ENCODE data around the gene FANCE. TPM values are rescaled to one million over a fixed set of nuclear protein-coding genes. Genes with fewer than 3 reads are reported as not detected.
A peak's percentile ranks its signal among the peaks of the same experiment; 100 is the strongest.

Gene FANCE
- total RNA-seq, 1 experiment from 2014 or later: 6.9 TPM

- H3K4me3 ChIP-seq: peak overlapping the region; percentile 61
- 0 out of 2 replicates have a peak, but pooled peaks cover 3% of the 10 kb centered on the region for H3F3A ChIP-seq (ENCODE audit: insufficient read depth, low read depth)
- H3K27ac ChIP-seq: no peak overlapping the region
- H3K9me2 ChIP-seq (ENCODE audit: insufficient read depth): no peaks in the 10 kb centered on the region
- peak overlapping the region; percentile 92 for H3K4me2 ChIP-seq
- peaks cover 18% of the 10 kb centered on the region; the same call in 1 of the 2 replicates for H4K20me1 ChIP-seq (ENCODE audit: insufficient read depth)
- CTCF ChIA-PET: no interaction called here
- H3K9me3 ChIP-seq (ENCODE audit: insufficient read depth, low read depth): no peaks in the 10 kb centered on the region
- intact Hi-C loops (cut with micrococcal nuclease; ENCODE audit: unreplicated experiment): loop anchor here (2.0 kb wide), 1 partner anchor 25 kb away; no protein-coding TSS in a partner anchor
- H3K36me3 ChIP-seq (ENCODE audit: low read depth): no peaks in the 10 kb centered on the region
- peaks cover 76% of the 10 kb centered on the region for H3K79me2 ChIP-seq (ENCODE audit: low read depth)
- DNase-seq: no peak
- no peak overlapping the region for H2AFZ ChIP-seq
- H3K4me1 ChIP-seq (replicated peaks; ENCODE audit: insufficient read depth): peaks cover 44% of the 10 kb centered on the region
- TSS peak; percentile 57 for BruUV-seq (replicated peaks)
- POLR2A ChIA-PET (ENCODE audit: unreplicated experiment): no interaction called here
- no peaks in the 10 kb centered on the region for H3K27me3 ChIP-seq (ENCODE audit: insufficient read depth, low read depth)
- TF ChIP-seq EZH2 (IDR thresholded peaks at IDR 0.05; ENCODE audit: low read depth) (no peak), CTCF (conservative IDR thresholded peaks at IDR 0.05) (no peak)
These were observed 43.3 kb downstream of the FANCE start for GRCh38 chr6:35495258-35496035.

- Histone ChIP-seq H3K4me2 (peak overlapping the region; percentile 92), H3K4me3 (peak overlapping the region; percentile 61), H3K79me2 (ENCODE audit: low read depth) (peaks cover 68% of the 10 kb centered on the region), H3K9me3 (ENCODE audit: insufficient read depth, low read depth) (no peaks in the 10 kb centered on the region), H3K9me2 (ENCODE audit: insufficient read depth) (no peaks in the 10 kb centered on the region), H3F3A (ENCODE audit: insufficient read depth, low read depth) (peaks cover 6% of the 10 kb centered on the region; the same call in 1 of the 2 replicates), H4K20me1 (ENCODE audit: insufficient read depth) (peaks cover 18% of the 10 kb centered on the region; the same call in 1 of the 2 replicates), H3K36me3 (ENCODE audit: low read depth) (no peaks in the 10 kb centered on the region), H2AFZ (peak overlapping the region; percentile 83), H3K27ac (no peak overlapping the region), H3K27me3 (ENCODE audit: insufficient read depth, low read depth) (no peaks in the 10 kb centered on the region), H3K4me1 (replicated peaks; ENCODE audit: insufficient read depth) (peaks cover 37% of the 10 kb centered on the region)
- CTCF ChIA-PET: interaction anchor here (0.7 to 1.1 kb wide), 2 partner anchors 22 to 154 kb away, joined by 3 to 7 read pairs; partner anchors contain the start of gene PPARD
- TF ChIP-seq EZH2 (IDR thresholded peaks at IDR 0.05; ENCODE audit: low read depth) (no peak), CTCF (conservative IDR thresholded peaks at IDR 0.05) (no peak)
- BruUV-seq (replicated peaks): no TSS peak
- intact Hi-C loops (cut with micrococcal nuclease; ENCODE audit: unreplicated experiment): loop anchor here (2.0 kb wide), 1 partner anchor 25 kb away; no protein-coding TSS in a partner anchor
- DNase-seq: peak in 1 of 2 experiments; percentile 59
- POLR2A ChIA-PET (ENCODE audit: unreplicated experiment): interaction anchor here (0.6 to 0.8 kb wide), 5 partner anchors 24 to 898 kb away, joined by 3 to 21 read pairs (median 7); no protein-coding TSS in a partner anchor
These were observed 44.1 kb downstream of the FANCE start for GRCh38 chr6:35496036-35496840.
